Fibroblast of the aortic adventitia (primary cell): ENCODE measurements around the gene FASN. TPM values are rescaled to one million over a fixed set of nuclear protein-coding genes. Genes with fewer than 3 reads are reported as not detected.

Experiments used
- DNase-seq: peaks from one replicate; pipeline ENCODE4 v3.0.0-alpha.2; 2010; ENCODE audit warnings: low read depth
- H3K4me3 ChIP-seq: 2 replicates; pipeline ENCODE4 v1.5.1; 2011; ENCODE audit warnings: low read depth, mild to moderate bottlenecking, control low read depth, low read length, moderate library complexity
- total RNA-seq: library from RNA; depleted of rRNA; stranded (reverse); fragments of >200 nt; gene quantifications from 2 replicates; pipeline ENCODE4 v1.2.3, GENCODE V29; 2012; ENCODE audit warnings: low replicate concordance
- TF ChIP-seq, protein P1 (sequence below): IDR thresholded peaks from 2 replicates; pipeline ENCODE4 v1.5.1; 2011; ENCODE audit warnings: mild to moderate bottlenecking, low read length, control low read depth, inconsistent platforms; ENCODE audit not compliant: insufficient read depth

FASN gene
- total RNA-seq, 1 donor, result 65.2 TPM

DNA sequence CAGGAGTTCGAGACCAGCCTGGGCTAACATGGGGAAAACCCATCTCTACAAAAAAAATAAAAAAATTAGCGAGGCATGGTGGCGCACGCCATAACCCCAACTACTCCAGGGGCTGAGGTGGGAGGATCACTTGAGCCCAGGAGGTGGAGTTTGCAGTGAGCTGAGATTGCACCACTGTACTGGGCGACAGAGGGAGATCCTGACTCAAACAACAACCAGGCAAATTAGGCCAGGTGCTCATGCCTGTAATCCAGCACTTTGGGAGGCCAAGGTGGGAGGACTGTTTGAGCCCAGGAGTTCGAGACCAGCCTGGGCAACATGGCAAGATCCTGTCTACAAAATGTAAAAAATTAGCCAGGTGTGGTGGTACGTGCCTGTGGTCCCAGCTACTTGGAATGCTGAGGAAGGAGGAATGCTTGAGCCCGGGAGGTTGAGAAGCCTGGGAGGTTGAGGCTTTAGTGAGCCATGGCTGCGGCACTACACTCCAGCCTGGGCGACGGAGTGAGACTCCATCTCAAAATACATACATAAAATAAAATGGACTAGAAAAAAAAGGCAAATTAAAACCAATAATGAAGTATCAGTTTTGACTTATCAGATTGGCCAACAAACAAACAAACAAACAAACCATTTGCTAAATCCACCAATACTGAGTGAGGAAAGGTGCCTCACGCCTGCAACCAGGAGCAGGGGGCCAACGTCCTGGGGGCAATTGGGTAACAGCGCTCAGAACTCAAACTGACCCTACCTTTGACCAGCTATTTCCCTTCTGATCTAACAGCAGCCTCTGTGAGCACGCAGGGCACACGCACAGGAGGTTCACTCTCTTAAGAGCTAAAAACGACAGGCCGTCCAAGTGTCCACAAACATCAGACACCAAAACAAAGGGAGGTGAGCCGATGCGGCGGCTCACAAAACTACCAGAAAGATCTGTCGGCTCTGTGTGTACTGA, 19.4 kb upstream of the FASN start:
- DNase-seq, result no peak
- TF ChIP-seq, protein P1, sequence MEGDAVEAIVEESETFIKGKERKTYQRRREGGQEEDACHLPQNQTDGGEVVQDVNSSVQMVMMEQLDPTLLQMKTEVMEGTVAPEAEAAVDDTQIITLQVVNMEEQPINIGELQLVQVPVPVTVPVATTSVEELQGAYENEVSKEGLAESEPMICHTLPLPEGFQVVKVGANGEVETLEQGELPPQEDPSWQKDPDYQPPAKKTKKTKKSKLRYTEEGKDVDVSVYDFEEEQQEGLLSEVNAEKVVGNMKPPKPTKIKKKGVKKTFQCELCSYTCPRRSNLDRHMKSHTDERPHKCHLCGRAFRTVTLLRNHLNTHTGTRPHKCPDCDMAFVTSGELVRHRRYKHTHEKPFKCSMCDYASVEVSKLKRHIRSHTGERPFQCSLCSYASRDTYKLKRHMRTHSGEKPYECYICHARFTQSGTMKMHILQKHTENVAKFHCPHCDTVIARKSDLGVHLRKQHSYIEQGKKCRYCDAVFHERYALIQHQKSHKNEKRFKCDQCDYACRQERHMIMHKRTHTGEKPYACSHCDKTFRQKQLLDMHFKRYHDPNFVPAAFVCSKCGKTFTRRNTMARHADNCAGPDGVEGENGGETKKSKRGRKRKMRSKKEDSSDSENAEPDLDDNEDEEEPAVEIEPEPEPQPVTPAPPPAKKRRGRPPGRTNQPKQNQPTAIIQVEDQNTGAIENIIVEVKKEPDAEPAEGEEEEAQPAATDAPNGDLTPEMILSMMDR, result no peak

DNA sequence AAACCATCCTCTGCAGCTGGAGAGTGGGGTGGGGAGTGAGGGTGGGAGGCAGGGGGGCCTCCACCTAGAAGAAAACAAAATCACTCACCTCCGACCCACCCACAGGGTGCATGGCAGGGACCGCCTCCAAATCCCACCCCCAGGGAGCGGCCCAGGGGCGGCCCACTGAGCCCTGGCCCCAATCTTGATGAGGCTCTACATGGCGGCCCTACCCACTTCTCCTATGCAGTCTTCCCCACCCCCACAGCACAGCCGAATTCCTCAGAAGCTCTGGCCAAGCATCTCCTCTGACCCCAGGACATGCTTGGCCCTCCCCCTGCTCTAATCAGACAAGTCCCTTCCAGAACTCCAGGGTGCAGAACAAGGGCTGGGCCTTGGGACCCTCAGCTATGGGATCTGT, 18.2 kb upstream of the FASN start:
- no peak for DNase-seq
- no peak overlapping the region for H3K4me3 ChIP-seq
- TF ChIP-seq, protein P1, result no peak

More for the DNA sequence above, 19.4 kb upstream of the FASN start:
- H3K4me3 ChIP-seq, result no peak overlapping the region

DNA sequence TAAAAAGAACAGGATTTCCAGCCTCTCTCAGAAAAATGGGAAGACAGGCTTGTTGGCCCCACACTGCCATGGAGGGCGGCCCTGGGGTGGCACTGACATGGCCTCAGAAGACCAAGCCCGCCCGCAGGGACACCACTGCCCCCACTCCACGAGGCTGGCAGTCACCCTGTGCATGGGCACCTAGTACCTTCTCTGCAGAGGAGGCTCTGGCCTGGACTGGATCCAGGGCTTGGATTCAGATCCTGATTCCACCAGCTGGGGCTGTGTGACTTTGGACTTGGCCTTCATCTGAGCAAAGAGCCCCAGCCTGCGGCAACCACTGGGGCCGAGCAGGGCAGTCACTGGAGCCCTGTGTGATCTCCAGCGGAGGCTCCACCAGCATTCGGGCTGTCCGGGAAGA, 16.8 kb upstream of the FASN start:
- H3K4me3 ChIP-seq, result no peak overlapping the region
- no peak for DNase-seq
- TF ChIP-seq, protein P1, result no peak

DNA sequence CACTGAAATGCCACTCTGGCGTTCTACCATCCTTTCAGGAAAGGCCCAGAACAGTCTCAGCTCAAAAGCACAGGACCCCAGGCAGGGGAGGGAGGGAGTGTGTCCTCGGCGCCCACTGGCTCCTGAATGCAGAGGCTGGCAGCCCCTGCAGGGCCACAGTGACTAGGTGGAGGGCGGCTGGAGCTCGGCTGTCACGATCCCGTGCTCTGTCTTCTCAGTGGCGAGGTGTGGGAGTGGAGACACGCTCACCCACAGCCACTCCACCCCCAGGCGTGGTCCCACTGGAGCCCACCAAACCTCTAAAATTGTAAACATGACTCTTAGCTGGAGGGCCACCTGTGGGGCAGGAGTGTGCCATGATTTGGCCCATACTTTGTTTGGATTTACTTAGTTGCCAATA, 16.4 kb upstream of the FASN start:
- no peak for DNase-seq
- TF ChIP-seq, protein P1, result no peak
- H3K4me3 ChIP-seq, result no peak overlapping the region

DNA sequence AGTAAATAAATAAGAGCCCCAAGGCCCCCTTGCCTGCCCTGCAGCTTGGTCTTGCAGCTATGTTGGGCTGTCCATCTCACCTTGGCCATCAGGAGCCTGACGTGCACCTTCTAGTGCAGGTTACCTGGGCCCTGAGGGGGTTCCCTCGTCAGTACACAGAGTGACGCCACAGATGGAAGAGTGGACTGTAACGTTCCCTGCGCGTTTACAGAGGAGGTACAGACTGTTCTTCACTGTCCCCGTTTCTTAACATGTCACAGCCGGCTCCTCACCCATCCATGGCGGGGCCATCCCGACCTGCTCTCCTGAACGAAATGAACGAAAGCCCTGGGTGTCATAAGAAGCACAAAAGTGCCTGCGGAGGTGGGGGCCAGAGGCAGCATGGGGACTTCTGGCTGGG, 15.9 kb upstream of the FASN start:
- no peak for DNase-seq
- TF ChIP-seq, protein P1, result no peak
- H3K4me3 ChIP-seq, result no peak overlapping the region

DNA sequence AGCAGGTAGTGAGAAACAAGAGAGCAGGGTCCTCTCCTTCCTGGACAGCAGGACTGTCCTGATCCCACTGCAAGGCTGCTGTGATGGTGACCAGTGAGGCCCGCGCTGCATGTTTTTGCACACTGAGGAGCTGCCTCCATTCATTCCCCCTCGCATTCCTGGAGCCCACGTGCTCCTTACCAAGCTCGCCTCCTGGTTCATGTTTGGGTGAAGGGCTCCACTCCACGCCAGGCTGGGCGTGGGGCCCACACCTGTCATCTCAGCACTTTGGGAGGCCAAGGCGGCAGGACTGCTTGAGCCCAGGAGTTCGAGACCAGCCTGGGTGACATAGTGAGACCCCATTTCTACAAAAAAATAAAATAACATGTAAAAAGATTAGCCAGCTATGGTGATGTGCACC, 15.4 kb upstream of the FASN start:
- TF ChIP-seq, protein P1, result no peak
- no peak for DNase-seq
- no peak overlapping the region for H3K4me3 ChIP-seq
